Brain microvascular endothelial cell (primary cell): ENCODE data around the gene IMP3.

Experiments used
- DNase-seq: peaks from one replicate; pipeline ENCODE4 v3.0.0-alpha.2; 2020
- H3K27ac ChIP-seq: fragments of 250-450 bp; sonication (Bioruptor Pico); 2 replicates; pipeline ENCODE4 v1.5.1; 2020; ENCODE audit warnings: mild to moderate bottlenecking, moderate library complexity
- H3K27me3 ChIP-seq: fragments of 250-450 bp; sonication (Bioruptor Pico); replicated peaks from 2 replicates; pipeline ENCODE4 v1.5.1; 2020; ENCODE audit warnings: mild to moderate bottlenecking
- H3K36me3 ChIP-seq: fragments of 250-450 bp; sonication (Bioruptor Pico); replicated peaks from 2 replicates; pipeline ENCODE4 v1.5.1; 2020; ENCODE audit warnings: mild to moderate bottlenecking
- H3K4me3 ChIP-seq: 2 replicates; pipeline ENCODE4 v1.5.1; 2011; ENCODE audit warnings: low read depth, mild to moderate bottlenecking, control low read depth, low read length, moderate library complexity
- in situ Hi-C: cut with HindIII; loops from 2 replicates; pipeline ENCODE4 v1.10.0; 2017; ENCODE audit warnings: low sequenced_read_pairs, low pct_ligation_motif_present
- TF ChIP-seq, protein P1 (sequence below): IDR thresholded peaks from 2 replicates; pipeline ENCODE4 v1.5.1; 2011; ENCODE audit warnings: low read depth, mild to moderate bottlenecking, moderate library complexity, low read length, control low read depth, inconsistent platforms; ENCODE audit errors: missing control alignments

Gene IMP3

DNA sequence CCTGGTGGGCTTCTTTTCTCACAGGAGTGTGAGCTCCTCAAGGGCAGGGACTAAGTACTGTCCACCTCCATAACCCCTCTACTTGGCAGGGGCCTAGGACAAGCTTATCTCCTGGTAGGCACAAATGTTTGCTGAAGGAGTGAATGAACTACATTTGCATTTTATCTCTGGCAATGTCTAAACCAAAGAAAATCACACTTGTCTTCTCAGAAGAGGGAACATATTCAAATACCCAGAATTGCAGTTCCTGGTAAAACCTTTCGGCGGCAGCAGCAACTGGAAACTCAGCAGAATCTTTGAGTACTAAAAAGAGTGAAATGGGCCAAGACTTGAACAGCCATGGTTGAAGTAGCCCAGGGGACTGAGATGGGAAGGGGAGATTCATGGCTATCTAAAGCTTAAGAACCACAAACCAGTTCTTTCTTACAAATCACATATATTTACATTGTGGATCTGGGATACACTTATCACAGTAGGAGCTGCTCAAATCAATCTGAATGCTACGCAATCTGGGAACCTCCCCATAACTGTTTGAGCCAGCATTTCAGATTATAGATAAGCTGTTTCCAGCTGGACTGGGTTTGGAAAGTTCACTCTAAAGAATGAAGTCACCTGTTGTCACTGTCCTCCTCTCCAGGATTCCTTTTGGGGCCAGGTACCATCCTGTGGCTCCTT, 42.2 kb downstream of the IMP3 start:
- in situ Hi-C loops = no loop called here
- Histone ChIP-seq H3K27ac (no peak overlapping the region), H3K4me3 (no peak overlapping the region), H3K36me3 (peaks cover 37% of the 10 kb centered on the region), H3K27me3 (no peaks in the 10 kb centered on the region)
- TF ChIP-seq, protein P1, sequence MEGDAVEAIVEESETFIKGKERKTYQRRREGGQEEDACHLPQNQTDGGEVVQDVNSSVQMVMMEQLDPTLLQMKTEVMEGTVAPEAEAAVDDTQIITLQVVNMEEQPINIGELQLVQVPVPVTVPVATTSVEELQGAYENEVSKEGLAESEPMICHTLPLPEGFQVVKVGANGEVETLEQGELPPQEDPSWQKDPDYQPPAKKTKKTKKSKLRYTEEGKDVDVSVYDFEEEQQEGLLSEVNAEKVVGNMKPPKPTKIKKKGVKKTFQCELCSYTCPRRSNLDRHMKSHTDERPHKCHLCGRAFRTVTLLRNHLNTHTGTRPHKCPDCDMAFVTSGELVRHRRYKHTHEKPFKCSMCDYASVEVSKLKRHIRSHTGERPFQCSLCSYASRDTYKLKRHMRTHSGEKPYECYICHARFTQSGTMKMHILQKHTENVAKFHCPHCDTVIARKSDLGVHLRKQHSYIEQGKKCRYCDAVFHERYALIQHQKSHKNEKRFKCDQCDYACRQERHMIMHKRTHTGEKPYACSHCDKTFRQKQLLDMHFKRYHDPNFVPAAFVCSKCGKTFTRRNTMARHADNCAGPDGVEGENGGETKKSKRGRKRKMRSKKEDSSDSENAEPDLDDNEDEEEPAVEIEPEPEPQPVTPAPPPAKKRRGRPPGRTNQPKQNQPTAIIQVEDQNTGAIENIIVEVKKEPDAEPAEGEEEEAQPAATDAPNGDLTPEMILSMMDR = peak; percentile 61
- DNase-seq = no peak

DNA sequence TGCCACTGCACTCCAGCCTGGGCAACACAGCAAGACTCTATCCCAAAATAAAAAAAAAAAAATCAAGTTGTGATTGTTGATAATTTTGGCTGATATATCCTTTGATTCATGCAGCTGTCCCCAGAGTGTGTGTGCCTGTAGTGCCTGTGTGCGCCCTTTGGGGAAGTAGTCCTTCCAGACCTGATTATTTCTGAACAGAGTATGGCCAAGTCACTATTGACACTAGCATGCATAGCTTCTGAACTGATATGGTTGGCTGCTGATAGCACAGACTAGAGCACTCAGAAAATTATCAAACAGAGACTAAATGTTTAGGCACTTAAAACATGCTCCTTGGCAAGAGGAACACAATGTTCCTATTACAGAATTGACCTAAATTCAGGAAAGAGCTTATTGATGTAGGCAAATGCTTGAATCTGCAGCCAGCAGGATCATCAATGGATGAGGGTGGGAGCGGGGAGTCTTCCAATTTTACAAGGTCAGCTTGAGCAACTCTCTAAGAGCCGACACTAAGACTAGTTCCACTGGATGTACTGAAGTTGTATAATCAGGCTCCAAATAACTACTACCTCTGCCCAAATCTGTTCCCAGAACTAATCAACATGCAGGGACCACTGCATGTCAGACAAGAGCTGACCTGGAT, 43.2 kb downstream of the IMP3 start:
- TF ChIP-seq, protein P1 = no peak
- no peak for DNase-seq
- in situ Hi-C loops = no loop called here
- Histone ChIP-seq H3K27me3 (no peaks in the 10 kb centered on the region), H3K27ac (no peak overlapping the region), H3K4me3 (no peak overlapping the region), H3K36me3 (peaks cover 36% of the 10 kb centered on the region)

DNA sequence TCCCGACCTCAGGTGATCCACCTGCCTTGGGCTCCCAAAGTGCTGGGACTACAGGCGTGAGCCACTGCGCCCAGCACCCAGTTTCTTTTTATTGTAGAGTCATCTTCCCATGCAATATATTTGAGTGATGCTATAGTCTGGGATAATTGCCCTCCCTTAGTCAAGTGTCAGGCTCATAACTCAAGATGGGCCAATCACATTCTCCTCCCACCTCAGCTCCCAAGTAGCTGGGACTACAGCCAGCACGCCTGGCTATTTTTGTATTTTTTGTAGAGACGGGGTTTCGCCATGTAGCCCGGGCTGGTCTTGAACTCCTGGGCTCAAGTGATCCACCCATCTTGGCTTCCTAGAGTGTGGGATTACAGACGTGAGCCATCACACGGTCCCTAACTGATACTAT, 45.7 kb downstream of the IMP3 start:
- TF ChIP-seq, protein P1 = no peak
- no peak for DNase-seq
- Histone ChIP-seq H3K27ac (no peak overlapping the region), H3K4me3 (no peak overlapping the region), H3K27me3 (no peaks in the 10 kb centered on the region), H3K36me3 (peaks cover 20% of the 10 kb centered on the region)
- in situ Hi-C loops = no loop called here

DNA sequence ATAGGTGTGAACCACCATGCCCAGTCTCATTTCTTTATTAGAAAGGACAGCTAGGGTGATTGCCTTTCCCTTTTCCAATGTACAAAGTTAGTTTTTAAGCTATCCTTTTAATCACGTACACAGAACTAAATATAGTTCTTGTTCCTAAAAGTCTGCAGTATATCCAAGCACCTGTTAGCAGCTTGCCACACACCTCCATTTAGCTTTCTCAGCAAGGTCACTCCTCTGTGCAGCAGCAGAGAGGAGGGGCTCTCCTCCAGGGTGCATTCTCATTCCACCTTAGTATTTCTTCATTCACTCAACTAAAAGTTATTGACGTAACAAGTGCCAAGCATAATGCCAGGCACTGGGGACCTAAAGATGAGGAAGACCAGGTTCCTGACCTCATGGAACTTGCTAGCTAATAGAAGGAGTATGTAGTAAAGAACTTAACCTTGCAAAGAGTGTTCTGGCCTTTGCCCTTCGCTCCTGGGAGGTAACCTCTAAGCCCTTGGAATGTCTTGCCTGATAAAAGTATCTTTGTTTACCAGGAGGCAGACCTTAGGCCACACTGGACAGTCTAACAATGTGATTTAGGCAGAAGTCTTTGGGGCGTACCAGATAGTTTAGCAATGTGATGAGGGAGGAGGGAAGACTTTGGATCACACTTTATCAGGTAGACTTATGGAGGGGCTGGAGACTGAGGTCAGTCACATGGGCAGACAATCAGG, 48.2 kb downstream of the IMP3 start:
- in situ Hi-C loops = no loop called here
- H3K4me3 ChIP-seq = no peak overlapping the region
- peaks cover 4% of the 10 kb centered on the region for H3K36me3 ChIP-seq
- H3K27ac ChIP-seq = no peak overlapping the region
- DNase-seq = no peak
- H3K27me3 ChIP-seq = no peaks in the 10 kb centered on the region
- TF ChIP-seq, protein P1 = no peak

DNA sequence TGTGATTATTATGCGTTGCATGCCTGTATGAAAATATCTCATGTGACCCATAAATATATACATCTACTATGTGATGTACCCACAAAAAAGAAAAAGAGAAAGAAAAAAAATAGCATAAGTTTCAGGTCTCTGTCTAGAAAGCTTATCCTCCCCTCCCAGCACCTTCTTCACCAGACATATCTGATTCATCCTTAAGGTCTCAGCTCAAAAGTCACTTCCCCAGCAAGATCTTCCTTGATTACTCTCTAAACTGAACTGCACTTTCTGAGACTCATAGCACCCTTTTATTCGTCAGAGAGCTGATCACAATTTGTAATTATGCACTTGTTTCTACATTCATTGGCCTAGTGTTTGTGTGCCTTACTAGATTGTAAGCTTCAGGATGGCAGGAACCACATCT, 49.8 kb downstream of the IMP3 start:
- Histone ChIP-seq H3K4me3 (no peak overlapping the region), H3K27me3 (no peaks in the 10 kb centered on the region), H3K36me3 (no peaks in the 10 kb centered on the region), H3K27ac (no peak overlapping the region)
- TF ChIP-seq, protein P1 = no peak
- in situ Hi-C loops = no loop called here
- DNase-seq = no peak
